ENCODE measurements around the gene TNNC2. TPM values are rescaled to one million over a fixed set of nuclear protein-coding genes. Genes with fewer than 3 reads are reported as not detected.

TNNC2 gene
- total and polyA plus RNA-seq, 2 donors (not counting 3 experiments of a cell fraction or from before 2014, with no cell fraction given), result 0.26 TPM; not detected in 1

GRCh38 chr20:45866454-45866853 lies 39.3 kb upstream of the TNNC2 start:
- no peak overlapping the region for H2AFZ ChIP-seq (ENCODE audit: low read depth, low read length)
- DNase-seq (ENCODE audit: low read depth, low spot score), result no peak
- no peak for FAIRE-seq
- no peaks in the 10 kb centered on the region for H3K9me1 ChIP-seq (replicated peaks; ENCODE audit: control insufficient read depth, extremely low read depth, insufficient read depth, low read length)
- no peaks in the 10 kb centered on the region for H3K36me3 ChIP-seq (ENCODE audit: control insufficient read depth in 2 of 2, extremely low read depth in 1 of 2, insufficient read depth in 2 of 2, low read length in 2 of 2)
- ChIA-PET POLR2A (interaction anchor here (2.2 kb wide), 1 partner anchor 14 kb away, joined by 9 read pairs; the partner anchor contains the start of gene ZSWIM1), CTCF (interaction anchor here (2.0 kb wide), 1 partner anchor 24 kb away, joined by 6 read pairs; the partner anchor contains the start of genes CTSA and NEURL2)
- no peak overlapping the region for H3K9ac ChIP-seq (replicated peaks; ENCODE audit: extremely low read depth, insufficient read depth, low read length)
- no peak overlapping the region for H3K4me3 ChIP-seq (replicated peaks in 1 of 3; ENCODE audit: insufficient read depth in 1 of 3, low read depth in 1 of 3, low read length in 3 of 3)
- H3K27me3 ChIP-seq (ENCODE audit: control insufficient read depth in 2 of 2, insufficient read depth in 2 of 2, low read length in 2 of 2), result no peaks in the 10 kb centered on the region
- TF ChIP-seq FOS (IDR thresholded peaks at IDR 0.05; ENCODE audit: borderline replicate concordance, insufficient read depth, low read length), result no peak
- TF ChIP-seq JUN (IDR thresholded peaks at IDR 0.05; ENCODE audit: borderline replicate concordance, insufficient read depth, insufficient read length, low read depth), result no peak
- no peak for TF ChIP-seq MYC (IDR thresholded peaks at IDR 0.05; ENCODE audit: low read depth, low read length)
- no peak for TF ChIP-seq GATA2 (IDR thresholded peaks at IDR 0.05; ENCODE audit: insufficient read depth, insufficient read length, low read depth, low read length)
- no peak for TF ChIP-seq POLR2AphosphoS5 (IDR thresholded peaks at IDR 0.05; ENCODE audit: insufficient read depth, low read depth, low read length)
- TF ChIP-seq MAX (IDR thresholded peaks at IDR 0.05; ENCODE audit: insufficient read depth, insufficient read length), result no peak
- no peak for TF ChIP-seq POLR2A (IDR thresholded peaks at IDR 0.05; ENCODE audit: low read depth, low read length)
- TF ChIP-seq EZH2 (IDR thresholded peaks at IDR 0.05; ENCODE audit: borderline replicate concordance, low read depth, low read length, severe bottlenecking), result no peak
- TF ChIP-seq CTCF (IDR thresholded peaks at IDR 0.05; ENCODE audit: extremely low read depth in 1 of 2, insufficient read depth in 1 of 2, low read depth in 1 of 2, low read length in 2 of 2), result no peak
- no TSS peak for BruUV-seq (replicated peaks)
- no peak overlapping the region for H3K4me2 ChIP-seq (ENCODE audit: insufficient read depth, low read length)
- dilution Hi-C loops (cut with MboI; ENCODE audit: extremely low pct_ligation_motif_present, low sequenced_read_pairs), result no loop called here
- no peaks in the 10 kb centered on the region for H3K4me1 ChIP-seq (ENCODE audit: control insufficient read depth, extremely low read depth, insufficient read depth, low read length)
- no peaks in the 10 kb centered on the region for H3K9me3 ChIP-seq (replicated peaks; ENCODE audit: control insufficient read depth, insufficient read depth, low read length)
- intact Hi-C loops (cut with micrococcal nuclease), result no loop called here
- no peak overlapping the region for H3K27ac ChIP-seq (ENCODE audit: insufficient read depth, low read depth, low read length)
- H4K20me1 ChIP-seq (replicated peaks; ENCODE audit: control insufficient read depth, extremely low read depth, insufficient read depth, low read length), result no peaks in the 10 kb centered on the region
- H3K79me2 ChIP-seq (ENCODE audit: control insufficient read depth, insufficient read depth, low read length), result no peaks in the 10 kb centered on the region

Measured in endothelial cell of umbilical vein (primary cell).